Inferior parietal cortex (tissue), 1 donor: ENCODE data around the gene POLR3B.
"Not testable (repeated sequence)": the region's sequence is repeated elsewhere in the genome, so short reads cannot be mapped to it uniquely, and the experiment has no call there.

Source experiments
- DNase-seq: peaks from one replicate; pipeline ENCODE4 v3.0.0-alpha.2; 2016; ENCODE audit errors: extremely low spot score

POLR3B gene

GRCh38 chr12:106459534-106459933 is 102.0 kb downstream of the POLR3B start:
- no peak for DNase-seq

- no peak for DNase-seq
Observed at GRCh38 chr12:106461730-106462129, 104.2 kb downstream of the POLR3B start.

GRCh38 chr12:106465605-106466004 is 108.1 kb downstream of the POLR3B start:
- DNase-seq, result not testable (repeated sequence)

GRCh38 chr12:106475662-106476061 is 118.1 kb downstream of the POLR3B start:
- not testable (repeated sequence) for DNase-seq

- not testable (repeated sequence) for DNase-seq
Observed at GRCh38 chr12:106477627-106478026, 120.1 kb downstream of the POLR3B start.

- no peak for DNase-seq
Observed at GRCh38 chr12:106480251-106480650, 122.7 kb downstream of the POLR3B start.

GRCh38 chr12:106481246-106481645 is 123.7 kb downstream of the POLR3B start:
- DNase-seq, result no peak

- DNase-seq, result no peak
Observed at GRCh38 chr12:106487664-106488063, 130.1 kb downstream of the POLR3B start.

- no peak for DNase-seq
Observed at GRCh38 chr12:106488884-106489283, 131.3 kb downstream of the POLR3B start.

GRCh38 chr12:106490264-106490663 is 132.7 kb downstream of the POLR3B start:
- DNase-seq, result peak; percentile 15

- DNase-seq, result no peak
Observed at GRCh38 chr12:106492857-106493256, 135.3 kb downstream of the POLR3B start.

GRCh38 chr12:106493531-106493930 is 136.0 kb downstream of the POLR3B start:
- DNase-seq, result peak; percentile 34

GRCh38 chr12:106495354-106495965 is 137.9 kb downstream of the POLR3B start:
- DNase-seq, result no peak

GRCh38 chr12:106498056-106498455 is 140.5 kb downstream of the POLR3B start:
- DNase-seq, result no peak

GRCh38 chr12:106499628-106500027 is 142.1 kb downstream of the POLR3B start:
- DNase-seq, result no peak

GRCh38 chr12:106506691-106507090 is 149.1 kb downstream of the POLR3B start:
- no peak for DNase-seq

GRCh38 chr12:106508966-106509365 is 151.4 kb downstream of the POLR3B start:
- DNase-seq, result no peak

GRCh38 chr12:106511365-106511764 is 153.8 kb downstream of the POLR3B start:
- no peak for DNase-seq

GRCh38 chr12:106517314-106517713 is 159.8 kb downstream of the POLR3B start:
- DNase-seq, result no peak

GRCh38 chr12:106519607-106520021 is 162.1 kb downstream of the POLR3B start:
- no peak for DNase-seq

- no peak for DNase-seq
Observed at GRCh38 chr12:106521901-106522300, 164.4 kb downstream of the POLR3B start.

- no peak for DNase-seq
Observed at GRCh38 chr12:106522708-106523107, 165.2 kb downstream of the POLR3B start.

- DNase-seq, result no peak
Observed at GRCh38 chr12:106527356-106527755, 169.8 kb downstream of the POLR3B start.

- no peak for DNase-seq
Observed at GRCh38 chr12:106541201-106541600, 183.7 kb downstream of the POLR3B start.
